Peyer's patch (tissue), 4 donors: Measurements from ENCODE around the gene USP8.

Source experiments
- POLR2A ChIP-seq, 2 donors: fragments of 450-650 bp; IDR thresholded peaks; one replicate each; pipeline ENCODE4 v1.5.1; 2017; ENCODE audit warnings: antibody characterized with exemption in 2 of 2, mild to moderate bottlenecking in 2 of 2, moderate library complexity in 2 of 2
- TF ChIP-seq, protein P1 (sequence below), 6 experiments: fragments of 450-650 bp in 4 of 6; fragments of 200-600 bp in 2 of 6; sonication (generic) in 1 of 6; IDR thresholded peaks; one replicate each; pipeline ENCODE4 v1.5.1; 2017 to 2019; ENCODE audit warnings: antibody characterized with exemption in 6 of 6, mild to moderate bottlenecking in 3 of 6, moderate library complexity in 1 of 6

DNA sequence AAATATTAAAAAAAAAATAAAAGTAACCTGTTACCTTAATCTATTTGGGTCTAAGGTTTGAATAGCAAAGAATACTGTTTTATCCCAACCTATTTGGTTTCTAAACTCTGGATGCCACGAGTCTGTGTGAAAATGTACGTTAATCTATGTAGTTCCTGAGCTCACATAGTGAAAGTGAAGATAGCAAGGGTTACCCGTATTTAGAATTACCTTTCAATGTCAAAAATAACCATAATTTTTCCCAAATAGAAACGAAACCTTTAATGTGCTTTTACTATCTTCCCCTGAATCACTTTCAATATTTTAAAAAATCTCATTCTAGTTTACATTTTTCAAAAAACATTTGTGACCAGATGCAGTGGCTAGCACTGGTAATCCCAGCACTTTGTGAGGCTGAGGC is 128.0 kb downstream of the USP8 start:
- TF ChIP-seq POLR2A (IDR thresholded peaks at IDR 0.05) = no peak
- TF ChIP-seq, protein P1, sequence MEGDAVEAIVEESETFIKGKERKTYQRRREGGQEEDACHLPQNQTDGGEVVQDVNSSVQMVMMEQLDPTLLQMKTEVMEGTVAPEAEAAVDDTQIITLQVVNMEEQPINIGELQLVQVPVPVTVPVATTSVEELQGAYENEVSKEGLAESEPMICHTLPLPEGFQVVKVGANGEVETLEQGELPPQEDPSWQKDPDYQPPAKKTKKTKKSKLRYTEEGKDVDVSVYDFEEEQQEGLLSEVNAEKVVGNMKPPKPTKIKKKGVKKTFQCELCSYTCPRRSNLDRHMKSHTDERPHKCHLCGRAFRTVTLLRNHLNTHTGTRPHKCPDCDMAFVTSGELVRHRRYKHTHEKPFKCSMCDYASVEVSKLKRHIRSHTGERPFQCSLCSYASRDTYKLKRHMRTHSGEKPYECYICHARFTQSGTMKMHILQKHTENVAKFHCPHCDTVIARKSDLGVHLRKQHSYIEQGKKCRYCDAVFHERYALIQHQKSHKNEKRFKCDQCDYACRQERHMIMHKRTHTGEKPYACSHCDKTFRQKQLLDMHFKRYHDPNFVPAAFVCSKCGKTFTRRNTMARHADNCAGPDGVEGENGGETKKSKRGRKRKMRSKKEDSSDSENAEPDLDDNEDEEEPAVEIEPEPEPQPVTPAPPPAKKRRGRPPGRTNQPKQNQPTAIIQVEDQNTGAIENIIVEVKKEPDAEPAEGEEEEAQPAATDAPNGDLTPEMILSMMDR (IDR thresholded peaks at IDR 0.05) = no peak
